NAMALWA (cell line): ENCODE measurements around the gene MVD.
A peak's percentile ranks its signal among the peaks of the same experiment; 100 is the strongest.

Experiments
- DNase-seq: peaks from one replicate; pipeline ENCODE4 v3.0.0-alpha.2; 2015; ENCODE audit warnings: low spot score

The MVD gene, protein sequence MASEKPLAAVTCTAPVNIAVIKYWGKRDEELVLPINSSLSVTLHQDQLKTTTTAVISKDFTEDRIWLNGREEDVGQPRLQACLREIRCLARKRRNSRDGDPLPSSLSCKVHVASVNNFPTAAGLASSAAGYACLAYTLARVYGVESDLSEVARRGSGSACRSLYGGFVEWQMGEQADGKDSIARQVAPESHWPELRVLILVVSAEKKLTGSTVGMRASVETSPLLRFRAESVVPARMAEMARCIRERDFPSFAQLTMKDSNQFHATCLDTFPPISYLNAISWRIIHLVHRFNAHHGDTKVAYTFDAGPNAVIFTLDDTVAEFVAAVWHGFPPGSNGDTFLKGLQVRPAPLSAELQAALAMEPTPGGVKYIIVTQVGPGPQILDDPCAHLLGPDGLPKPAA

DNA sequence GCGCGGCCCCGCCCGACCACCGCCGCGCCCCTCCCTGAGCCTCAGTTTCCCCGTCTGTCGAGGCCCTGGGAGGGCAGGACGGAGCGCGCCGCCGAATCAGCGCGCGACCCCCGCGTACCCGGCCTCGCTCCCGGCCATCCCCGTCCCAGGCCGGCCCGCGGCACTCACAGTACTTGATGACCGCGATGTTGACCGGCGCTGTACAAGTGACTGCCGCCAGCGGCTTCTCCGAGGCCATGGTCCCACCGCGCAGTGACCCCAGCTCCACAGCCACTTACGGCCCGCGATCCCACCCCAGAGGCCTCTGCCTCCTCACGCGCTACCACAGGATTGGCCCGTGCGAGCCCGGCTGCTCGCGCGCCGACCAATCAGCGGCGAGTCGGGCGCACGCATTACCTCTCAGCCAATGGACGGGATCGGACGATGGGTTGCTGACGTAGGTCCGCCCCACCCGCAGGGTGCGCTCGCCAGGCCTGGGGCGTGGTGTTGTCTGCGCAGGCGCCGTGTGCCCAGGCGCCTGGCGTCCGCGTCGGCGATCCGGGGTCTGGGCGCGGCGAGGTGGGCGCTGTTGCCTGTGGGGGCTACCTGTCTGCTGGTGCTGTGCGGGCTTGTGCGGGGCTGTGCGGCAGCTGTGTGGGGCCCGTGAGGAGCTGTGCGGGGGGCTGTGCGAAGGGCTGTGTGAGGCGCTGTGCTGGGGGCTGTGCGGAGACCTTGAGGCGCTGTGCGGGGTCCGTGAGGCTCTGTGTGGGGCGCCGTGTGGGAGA lies at the start of gene MVD:
MVD (minus strand) TSS at position 249 of the 764 bp plus-strand sequence; CDS start at position 238, 11 bp downstream.
- DNase-seq, result peak; percentile 98

DNA sequence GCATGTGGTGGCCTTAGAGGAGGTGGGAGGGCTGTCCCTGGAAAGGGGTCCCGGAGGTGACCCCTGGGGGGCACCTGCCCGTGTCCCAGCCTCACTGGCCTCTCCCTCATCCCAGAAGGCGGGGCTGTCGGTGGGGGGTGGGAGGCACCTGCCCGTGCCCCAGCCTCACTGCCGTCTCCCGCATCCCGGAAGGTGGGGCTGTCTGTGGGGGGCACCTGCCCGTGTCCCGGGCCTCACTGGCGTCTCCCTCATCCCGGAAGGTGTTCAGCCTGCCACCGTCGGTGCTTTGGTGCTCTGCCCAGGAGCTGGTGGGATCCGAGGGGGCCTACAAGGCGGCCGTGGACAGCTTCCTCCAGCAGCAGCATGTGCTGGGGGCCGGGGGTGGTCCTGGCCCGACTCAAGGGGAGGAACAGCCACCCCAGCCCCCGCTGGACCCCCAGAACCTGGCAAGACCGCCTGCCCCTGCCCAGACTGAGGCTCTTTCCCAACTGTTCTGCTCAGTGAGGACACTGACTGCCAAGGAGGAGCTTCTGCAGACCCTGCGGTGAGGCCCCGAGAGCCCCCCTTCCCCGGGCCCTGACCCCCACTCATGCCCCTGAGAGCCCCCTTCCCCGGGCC lies 49.6 kb upstream of the MVD start:
- no peak for DNase-seq

DNA sequence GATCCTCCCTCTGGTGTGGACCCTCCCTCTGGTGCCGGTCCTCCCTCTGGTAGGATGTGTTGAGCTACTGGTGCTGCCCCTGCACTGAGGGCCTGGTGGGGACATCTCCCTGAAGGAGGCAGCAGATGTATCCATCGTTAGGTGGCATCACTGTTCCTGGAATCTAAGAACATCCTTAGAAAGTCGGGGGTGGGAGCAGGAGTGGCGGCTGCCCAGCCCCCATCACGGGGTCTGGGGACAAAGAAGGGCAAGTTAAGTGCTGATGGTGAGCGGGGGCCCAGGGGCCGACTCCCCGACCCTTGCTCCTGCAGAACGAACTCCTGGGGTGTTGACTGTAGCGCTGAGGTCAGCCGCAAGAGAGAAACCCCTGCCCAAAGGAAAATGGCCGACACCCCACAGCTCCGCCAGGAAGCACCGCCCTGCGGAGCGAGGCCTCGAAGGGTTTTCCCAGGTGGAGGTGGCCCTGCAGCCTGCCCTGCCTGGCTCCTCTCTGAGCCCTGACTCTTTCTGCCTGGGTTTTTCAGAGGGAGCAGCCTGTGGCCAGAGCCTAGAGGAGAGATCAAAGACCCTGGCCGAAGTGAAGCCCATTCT lies 49.0 kb upstream of the MVD start:
- DNase-seq, result no peak

DNA sequence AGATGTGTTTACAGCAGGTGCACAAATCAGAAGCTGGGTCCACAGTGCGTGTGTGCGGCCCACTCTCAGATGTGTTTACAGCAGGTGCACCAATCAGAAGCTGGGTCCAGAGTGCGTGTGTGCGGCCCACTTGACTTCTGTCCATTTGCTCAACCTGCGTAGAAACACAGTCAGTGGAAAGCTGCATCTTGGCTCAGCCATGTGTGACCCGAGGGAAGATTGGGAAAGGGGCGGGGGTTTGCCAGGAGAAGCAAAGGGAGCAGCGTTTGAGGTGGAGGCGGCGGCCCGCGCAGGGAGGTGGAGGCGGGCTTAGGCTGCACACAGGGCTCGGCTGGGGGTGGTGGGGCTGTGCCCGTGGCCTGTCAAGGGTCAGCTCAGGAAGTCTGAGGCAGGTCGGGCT lies 47.7 kb upstream of the MVD start:
- DNase-seq, result no peak

DNA sequence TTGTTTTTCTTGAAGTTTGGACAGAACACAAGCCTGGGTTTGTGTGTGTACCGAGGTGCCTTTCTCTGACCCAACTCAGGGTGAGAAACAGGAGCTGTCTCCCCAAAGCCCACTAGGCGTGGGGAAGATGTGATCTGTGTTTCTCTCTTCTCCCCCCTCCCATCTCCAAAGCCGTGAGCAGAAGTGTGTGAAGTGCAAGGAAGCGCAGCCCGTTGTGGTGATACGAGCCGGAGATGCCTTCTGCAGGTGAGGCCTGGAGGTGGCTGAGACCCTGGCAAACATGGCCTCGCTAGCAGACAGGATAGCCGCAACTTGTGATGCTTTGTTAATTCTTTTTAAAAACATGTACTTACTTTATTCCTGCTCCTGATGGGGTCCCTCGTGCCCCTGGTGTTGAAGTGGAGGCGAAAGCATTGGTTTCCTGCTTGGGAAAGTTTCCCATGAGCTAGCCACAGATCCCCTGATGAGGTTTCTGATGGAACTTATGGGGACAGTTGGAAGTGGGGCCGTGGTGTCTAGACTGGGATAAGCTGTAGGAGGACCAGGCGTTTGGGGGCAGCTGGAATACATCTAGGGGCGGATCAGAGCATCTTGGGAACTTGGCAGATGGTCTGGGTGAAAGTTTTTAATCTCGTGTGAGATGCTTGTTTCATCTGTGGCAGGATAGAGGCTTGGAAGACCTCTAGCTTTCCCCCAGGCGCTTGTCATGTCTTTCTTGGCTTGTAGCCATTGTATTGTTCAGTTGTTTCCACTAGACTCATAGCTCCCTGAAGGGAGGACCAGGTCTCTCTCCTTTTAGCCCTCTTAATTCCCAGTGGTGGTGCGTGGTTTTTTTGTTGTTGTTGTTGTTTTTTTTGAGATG lies 44.3 kb upstream of the MVD start:
- DNase-seq, result peak; percentile 55

DNA sequence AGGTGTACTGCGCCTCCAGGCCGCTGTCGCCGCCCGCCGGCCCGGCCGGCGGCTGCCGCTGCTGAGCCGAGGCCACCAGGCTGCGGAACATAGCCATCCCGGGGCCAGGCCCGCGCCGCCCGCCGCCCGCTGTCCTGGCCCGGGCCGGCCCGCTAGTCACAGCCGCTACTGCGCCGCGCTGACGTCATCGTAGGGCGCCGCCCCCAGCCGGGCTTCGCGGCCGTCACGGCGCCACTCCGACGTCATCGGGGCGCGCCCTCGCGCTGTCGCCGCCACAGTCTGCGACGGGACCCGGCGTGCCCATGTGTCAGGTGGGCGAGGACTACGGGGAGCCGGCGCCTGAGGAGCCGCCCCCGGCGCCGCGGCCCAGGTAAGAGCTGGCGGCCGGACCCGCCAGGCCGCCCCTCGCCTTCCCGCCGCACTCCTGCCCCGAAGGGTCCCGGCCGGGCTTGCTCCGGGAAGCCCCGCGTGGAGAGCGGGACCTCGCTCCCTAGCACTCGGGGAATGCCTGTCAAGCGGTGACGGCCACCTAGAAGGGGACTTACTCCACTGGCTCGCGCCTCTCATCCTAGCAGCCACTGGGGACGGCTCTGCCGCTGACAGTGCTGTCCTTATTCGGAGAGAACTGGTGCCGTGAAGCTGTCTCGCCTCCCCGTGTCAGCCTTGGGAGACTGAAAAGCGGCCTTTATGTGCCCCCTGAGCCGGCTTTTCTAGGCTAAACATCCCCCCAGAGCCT lies 43.5 kb upstream of the MVD start, which contains the start of the genes CTU2 and RNF166:
CTU2 (plus strand) TSS at position 275 of the 736 bp plus-strand sequence; CDS start at position 303, 28 bp downstream.
RNF166 (minus strand) TSS at position 180 of the 736 bp plus-strand sequence; CDS start at position 97, 83 bp downstream.
- DNase-seq, result peak; percentile 91

DNA sequence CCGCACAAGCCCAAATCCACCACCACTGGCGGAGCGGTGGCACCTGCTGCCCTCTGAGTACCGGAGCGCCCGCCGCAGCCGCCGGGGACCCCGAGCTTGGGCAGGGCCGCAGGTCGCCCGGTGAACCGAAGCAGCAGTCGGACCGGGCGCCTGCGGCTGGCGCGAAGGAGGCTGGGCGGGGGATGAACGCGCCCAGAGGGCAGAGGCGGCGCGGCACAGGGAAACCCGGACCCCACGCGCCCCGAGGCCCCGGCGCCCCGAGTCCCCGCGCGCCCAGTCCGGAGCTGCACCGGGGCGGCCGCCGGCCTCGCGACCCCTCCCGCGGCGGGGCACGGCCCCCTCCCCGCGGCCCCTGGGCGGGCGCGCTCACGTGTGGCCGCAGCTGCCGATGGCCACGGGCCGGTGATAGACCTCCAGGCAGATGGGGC lies 42.9 kb upstream of the MVD start:
- peak; percentile 42 for DNase-seq

DNA sequence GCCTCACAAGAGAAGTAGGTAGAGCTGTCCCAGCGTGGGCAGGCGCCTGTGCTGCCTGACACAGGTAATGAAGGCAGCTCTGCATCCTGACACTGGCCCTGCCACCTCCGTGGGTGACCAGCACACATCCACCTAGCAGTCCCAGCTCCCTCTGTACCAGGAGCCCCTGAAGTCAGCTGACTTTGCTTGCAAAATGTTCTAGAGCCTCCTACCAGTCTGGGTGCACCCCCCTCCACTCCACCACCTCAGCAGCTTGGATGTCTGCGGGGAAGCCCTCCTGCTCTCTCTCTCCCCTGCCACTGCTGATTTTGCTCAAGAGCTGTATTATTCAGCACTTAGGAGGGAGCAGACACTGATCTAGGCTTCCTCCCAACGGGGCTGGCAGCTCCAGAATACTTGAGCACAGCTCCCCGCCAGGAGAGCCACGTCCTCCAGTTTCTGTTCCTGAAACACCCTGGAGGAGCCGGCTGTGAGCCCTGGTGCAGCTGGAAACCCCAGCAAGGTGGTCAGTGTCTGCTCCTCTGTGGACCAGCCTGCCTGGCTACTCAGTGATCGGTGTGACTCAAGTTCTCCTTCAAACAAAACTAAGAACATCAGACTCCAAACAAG lies 42.3 kb upstream of the MVD start:
- DNase-seq, result peak; percentile 54

DNA sequence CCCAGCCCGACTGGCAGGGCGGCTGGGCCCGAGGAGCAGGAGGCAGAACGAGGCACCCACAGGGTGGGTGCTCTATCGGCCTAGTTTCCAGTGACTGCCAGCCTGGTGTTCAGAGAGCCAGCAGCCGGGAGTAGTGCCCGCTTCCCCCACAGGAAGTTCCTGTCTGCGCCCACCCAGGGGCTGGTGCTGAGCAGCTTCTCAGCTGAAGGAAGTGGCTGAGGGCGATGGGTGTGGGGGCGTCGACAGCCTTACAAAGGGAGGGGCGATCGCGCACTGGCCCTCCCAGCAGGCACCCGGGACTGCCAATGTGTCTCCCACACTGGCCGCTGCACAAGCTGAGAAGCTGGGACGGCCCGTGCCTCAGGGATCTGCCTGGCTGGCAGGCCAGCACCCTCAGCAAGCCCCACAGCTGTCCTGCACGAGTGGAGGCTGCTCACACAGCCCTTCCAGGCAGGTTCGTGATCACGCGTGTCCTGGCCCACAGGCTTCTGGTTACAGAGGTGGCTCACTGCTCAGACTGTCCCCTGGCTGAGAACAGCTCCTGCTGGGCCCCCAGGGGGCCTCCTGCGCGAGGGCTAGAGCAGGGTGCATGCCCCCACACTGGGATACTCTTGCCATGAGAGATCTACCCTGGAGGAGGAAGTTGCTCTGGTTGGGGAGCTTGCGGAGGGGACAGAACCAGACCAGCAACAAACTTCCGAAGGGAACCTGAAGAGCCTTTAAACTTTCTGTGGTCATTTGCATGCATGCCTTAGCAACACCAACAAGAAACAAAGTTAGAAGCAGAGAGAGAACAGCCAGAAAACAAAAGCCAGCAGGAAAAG lies 40.8 kb upstream of the MVD start:
- peak; percentile 38 for DNase-seq

DNA sequence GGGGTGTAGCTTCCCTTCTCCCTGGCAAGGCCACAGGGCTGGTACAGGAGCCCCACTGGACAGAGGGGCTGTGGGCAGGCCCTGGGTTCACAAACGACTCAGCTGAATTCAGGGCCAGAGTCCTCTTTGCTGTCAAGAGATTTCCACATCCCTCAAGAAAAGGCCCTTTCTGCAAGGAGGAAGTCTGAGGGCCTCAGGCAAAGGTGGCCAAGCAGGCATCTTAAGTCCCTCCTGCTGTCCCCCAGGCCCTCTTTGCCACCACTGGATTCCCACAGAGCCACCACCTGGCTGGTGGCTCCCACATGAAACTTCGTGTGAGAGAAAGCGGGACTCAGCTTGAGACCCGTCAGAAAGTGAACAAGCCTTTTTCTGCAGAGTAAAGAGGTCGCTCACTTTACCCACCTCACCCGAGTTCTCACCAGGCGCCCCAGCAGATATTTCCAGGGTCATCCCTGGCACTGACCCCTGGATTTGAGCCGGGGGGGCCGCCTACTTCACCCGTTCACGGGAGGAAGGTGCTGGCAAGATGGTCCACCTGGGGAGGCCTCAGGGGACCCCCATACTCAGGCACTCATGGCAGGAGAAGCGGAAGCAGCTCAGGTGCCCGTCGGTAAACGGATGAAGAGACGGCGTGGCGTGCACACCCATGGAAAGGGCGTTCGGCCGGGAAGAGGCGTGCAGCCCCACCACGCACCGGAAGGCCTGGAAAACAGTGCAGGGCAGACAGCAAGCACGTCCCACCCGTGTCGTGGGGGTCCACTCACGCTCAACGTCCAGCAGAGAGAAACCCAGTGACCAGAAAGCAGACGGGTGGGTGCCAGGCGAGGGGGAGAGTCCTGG lies 39.7 kb upstream of the MVD start:
- no peak for DNase-seq

DNA sequence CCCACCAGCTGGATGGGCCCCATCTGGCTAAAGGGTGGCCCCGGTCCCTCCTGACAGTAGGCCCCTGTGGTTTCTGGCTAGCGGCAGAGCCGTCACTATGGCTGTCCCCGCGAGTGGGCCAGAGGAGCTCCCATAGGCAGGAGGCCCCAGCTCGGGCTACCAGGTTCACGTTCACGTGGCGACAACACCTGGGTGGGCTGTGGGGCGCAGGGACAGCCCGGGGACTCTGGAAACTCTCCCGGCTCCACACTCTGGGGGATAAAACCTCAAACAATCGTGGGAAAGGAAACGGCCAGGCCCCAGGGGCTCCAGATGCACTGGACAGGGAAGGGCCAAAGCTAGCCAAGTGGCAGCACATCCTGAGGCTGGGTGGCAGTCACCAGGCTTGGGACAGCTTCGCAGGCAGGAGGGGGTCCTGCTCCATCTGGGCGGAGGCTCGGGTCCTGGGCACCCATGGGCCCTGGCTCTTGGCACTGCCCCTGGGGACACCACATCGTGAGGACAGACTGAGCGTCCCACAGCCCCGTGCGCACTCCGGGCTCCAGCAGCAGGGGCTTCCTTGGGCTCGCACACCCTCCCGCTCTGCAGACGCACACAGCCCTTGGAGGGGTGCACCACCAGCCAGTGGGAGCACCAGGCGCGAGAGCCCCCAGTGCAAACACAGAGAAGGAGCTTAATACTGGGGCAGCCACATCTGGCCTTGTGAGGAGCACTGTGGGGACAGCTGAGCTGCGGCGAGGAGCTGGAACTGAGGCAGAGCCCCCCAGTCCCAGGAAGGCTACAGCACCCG lies 38.9 kb upstream of the MVD start:
- DNase-seq, result no peak

DNA sequence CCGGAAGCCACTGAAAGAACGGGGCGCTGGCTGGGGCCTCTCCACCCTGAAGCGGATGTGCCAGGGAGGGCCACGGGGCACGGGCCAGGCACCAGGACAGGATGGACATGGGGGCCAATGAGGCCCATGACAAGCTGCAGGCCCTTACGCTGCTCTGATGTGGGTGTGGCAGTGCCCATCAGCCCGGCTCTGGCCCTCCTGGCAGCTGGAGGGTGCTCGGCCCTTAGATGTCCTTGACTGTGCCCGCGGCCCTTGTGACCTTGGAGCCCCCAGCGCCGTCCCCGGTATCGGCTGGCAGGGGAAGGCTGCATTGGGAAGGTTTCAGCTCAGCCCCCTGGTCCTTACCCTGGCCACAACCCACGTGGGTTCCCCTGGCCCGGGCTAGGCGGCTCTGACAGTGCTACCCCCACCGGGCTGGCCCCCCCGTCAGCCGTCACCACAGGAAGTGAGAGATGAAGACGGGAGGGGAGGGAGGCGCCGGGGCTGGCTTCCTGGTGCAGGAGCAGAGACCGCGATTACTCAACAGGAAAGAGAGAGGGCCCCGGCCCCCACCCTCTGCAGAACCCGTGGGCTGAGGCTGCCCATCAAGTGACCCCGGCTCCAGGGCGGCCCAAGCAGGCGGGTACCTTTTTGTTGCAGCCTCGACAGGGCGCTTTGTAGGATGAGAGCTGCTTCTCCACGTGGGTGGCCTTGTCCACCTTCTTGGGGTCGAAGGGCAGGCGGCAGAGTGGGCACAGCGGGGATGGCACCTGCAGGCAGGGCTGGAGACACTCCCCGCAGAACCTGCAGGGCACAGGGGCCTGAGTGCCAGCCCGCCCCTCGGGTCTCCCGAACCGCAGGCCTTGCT lies 38.0 kb upstream of the MVD start:
- peak; percentile 80 for DNase-seq

DNA sequence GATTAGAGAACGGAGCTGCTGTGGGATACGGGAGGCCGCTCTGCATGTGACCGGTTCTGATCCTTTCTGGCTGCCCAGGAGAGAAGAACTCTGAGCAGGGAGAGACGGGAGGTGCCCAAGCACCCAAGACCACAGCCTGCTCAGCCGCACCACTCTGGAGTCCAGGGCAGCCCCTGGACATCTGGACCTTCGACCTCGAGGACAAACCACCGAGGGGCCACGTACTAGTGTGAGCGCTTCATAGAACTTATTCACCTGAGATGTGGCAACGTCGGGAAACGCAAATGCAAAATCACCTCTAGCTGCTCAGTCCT lies 37.4 kb upstream of the MVD start:
- no peak for DNase-seq

DNA sequence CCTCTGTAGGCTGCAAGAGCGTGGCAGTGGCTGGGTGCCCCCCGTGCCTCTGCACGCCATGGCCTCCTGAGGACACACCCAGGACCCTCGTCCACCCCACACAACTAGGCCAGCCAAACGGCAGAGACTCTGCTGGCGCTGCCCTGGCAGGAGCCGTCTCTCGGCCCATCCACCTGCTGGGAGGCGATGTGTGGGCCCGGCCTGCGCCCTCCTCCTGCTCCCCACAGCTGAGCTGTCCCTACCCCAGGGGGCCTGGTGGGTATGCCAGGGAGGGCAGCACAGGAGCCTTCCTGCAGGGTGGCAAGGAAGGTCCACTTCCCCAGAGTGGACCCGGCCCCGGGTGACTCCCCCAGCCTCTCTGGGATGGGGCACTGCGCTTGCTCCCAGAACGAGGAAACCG lies 36.3 kb upstream of the MVD start:
- DNase-seq, result no peak

DNA sequence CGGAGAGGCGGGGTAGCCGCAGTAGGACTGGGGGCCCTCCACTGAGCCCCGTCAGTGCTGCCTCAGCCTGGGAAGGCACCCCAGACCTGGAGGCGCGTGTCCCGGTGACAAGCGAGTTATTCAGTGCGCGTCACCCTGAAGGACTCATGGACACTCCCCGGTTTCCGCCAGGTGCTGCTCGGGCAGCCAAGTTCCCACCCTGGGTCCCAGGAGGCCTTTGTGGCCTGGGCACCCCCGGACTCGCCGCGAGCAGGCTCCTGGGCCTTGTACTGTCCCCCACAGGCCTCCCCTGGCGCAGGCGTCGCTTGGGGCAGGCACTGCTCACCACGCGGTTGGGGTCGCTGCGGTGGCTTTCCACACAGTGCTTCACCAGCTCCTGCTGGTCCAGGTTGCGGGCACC lies 35.8 kb upstream of the MVD start:
- no peak for DNase-seq

DNA sequence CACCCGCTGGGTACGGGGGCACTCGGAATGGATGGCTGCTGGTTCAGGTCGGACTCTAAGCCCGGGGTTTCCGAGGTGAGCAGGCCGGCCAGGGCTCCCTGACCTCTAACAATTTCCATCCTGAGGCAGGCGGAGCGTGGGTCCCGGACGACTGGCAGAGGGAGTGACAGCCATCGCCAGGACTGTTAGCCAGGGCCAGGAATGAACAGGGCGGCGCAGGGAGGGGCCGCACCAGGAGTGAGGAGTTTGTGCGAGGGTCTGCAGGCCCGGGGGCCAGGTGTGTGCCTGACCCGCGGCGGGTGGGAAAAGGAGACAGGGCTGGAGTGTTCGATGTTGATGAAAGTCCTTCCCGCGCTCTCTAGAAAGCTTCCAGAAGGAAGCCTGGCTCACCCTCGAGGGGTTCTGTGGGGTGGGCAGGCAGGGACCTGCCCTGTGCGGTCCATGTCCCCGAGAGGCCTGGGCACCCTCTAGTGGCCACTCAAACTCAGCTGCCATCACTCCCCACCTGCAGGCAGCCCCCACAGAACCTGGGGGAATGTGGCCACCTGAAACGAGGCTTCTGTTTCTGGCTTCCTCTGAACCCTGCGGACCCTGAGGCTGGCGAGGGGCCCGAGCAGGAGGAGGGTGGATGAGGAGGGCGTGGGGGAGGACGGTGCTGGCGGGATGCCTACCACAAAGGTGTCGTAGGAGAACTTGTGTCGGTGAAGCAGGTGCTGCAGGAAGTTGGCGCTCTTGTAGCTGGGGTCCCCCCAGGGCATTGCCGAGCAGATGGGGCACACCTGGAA lies 35.1 kb upstream of the MVD start:
- DNase-seq, result no peak
